Memory B cell (primary cell): ENCODE data around the gene CRBN.

Experiments used
- ATAC-seq: fragments of 150-1000 bp; cut with Tn5 transposase; 2 replicates; pipeline ENCODE4 v1.10.0; 2021; ENCODE audit warnings: low read depth, mild to moderate bottlenecking, moderate library complexity
- DNase-seq, 2 donors: peaks; one replicate each; pipeline ENCODE4 v3.0.0; 2022; ENCODE audit warnings: low spot score in 2 of 2
- H3K27ac Mint-ChIP-seq: one replicate; pipeline ENCODE4 v1.8.0; 2022; ENCODE audit warnings: mild to moderate bottlenecking, moderate library complexity, mixed read lengths
- H3K27me3 Mint-ChIP-seq: one replicate; pipeline ENCODE4 v1.8.0; 2022; ENCODE audit warnings: mixed read lengths
- H3K36me3 Mint-ChIP-seq: one replicate; pipeline ENCODE4 v1.8.0; 2022; ENCODE audit warnings: mild to moderate bottlenecking, mixed read lengths
- H3K4me1 Mint-ChIP-seq: one replicate; pipeline ENCODE4 v1.8.0; 2022; ENCODE audit warnings: mixed read lengths
- H3K4me3 Mint-ChIP-seq: one replicate; pipeline ENCODE4 v1.8.0; 2022; ENCODE audit warnings: mild to moderate bottlenecking, moderate library complexity, mixed read lengths
- H3K9me3 Mint-ChIP-seq: one replicate; pipeline ENCODE4 v1.8.0; 2022; ENCODE audit warnings: mixed read lengths

The CRBN gene

GRCh38 chr3:3179407-3180094 is at the start of gene CRBN:
CRBN (minus strand) TSS chr3:3179691; CDS start chr3:3179687, 4 bp downstream.
- peaks cover 21% of the 10 kb centered on the region for H3K4me1 Mint-ChIP-seq
- H3K27me3 Mint-ChIP-seq = peaks cover 2% of the 10 kb centered on the region
- peak; percentile 96 for ATAC-seq
- H3K4me3 Mint-ChIP-seq = peak within 1 kb of the TSS; percentile 92
- DNase-seq = peak; percentile 87 to 89
- peaks cover 4% of the 10 kb centered on the region for H3K36me3 Mint-ChIP-seq
- peak within 1 kb of the TSS; percentile 87 for H3K27ac Mint-ChIP-seq
- H3K9me3 Mint-ChIP-seq = no peaks in the 10 kb centered on the region

GRCh38 chr3:3227640-3228039 is 48.1 kb upstream of the CRBN start:
- Mint-ChIP-seq H3K36me3 (no peaks in the 10 kb centered on the region), H3K27ac (no peak overlapping the region), H3K9me3 (peaks cover 1% of the 10 kb centered on the region), H3K4me1 (no peaks in the 10 kb centered on the region), H3K27me3 (peaks cover 4% of the 10 kb centered on the region), H3K4me3 (no peak overlapping the region)
- DNase-seq (no peak), ATAC-seq (no peak)

- H3K4me1 Mint-ChIP-seq = no peaks in the 10 kb centered on the region
- no peak overlapping the region for H3K4me3 Mint-ChIP-seq
- peaks cover 1% of the 10 kb centered on the region for H3K9me3 Mint-ChIP-seq
- DNase-seq (no peak), ATAC-seq (no peak)
- H3K27ac Mint-ChIP-seq = no peak overlapping the region
- H3K27me3 Mint-ChIP-seq = peaks cover 9% of the 10 kb centered on the region
- no peaks in the 10 kb centered on the region for H3K36me3 Mint-ChIP-seq
These were observed 42.0 kb upstream of the CRBN start for GRCh38 chr3:3221528-3221927.

- no peak for ATAC-seq
- Mint-ChIP-seq H3K9me3 (no peaks in the 10 kb centered on the region), H3K36me3 (no peaks in the 10 kb centered on the region), H3K4me3 (no peak overlapping the region), H3K27me3 (peaks cover 7% of the 10 kb centered on the region), H3K4me1 (no peaks in the 10 kb centered on the region), H3K27ac (no peak overlapping the region)
- no peak for DNase-seq
These were observed 36.9 kb upstream of the CRBN start for GRCh38 chr3:3216401-3216800.

- H3K4me3 Mint-ChIP-seq = no peak overlapping the region
- no peak overlapping the region for H3K27ac Mint-ChIP-seq
- no peaks in the 10 kb centered on the region for H3K36me3 Mint-ChIP-seq
- no peak for DNase-seq
- H3K4me1 Mint-ChIP-seq = no peaks in the 10 kb centered on the region
- no peak for ATAC-seq
- peaks cover 6% of the 10 kb centered on the region for H3K27me3 Mint-ChIP-seq
- H3K9me3 Mint-ChIP-seq = no peaks in the 10 kb centered on the region
These were observed 33.4 kb upstream of the CRBN start for GRCh38 chr3:3212781-3213440.

- H3K27me3 Mint-ChIP-seq = peaks cover 4% of the 10 kb centered on the region
- no peak for ATAC-seq
- H3K4me3 Mint-ChIP-seq = no peak overlapping the region
These were observed 30.2 kb upstream of the CRBN start for GRCh38 chr3:3209714-3210113.

GRCh38 chr3:3209057-3209456 is 29.6 kb upstream of the CRBN start:
- Mint-ChIP-seq H3K27me3 (peaks cover 4% of the 10 kb centered on the region), H3K36me3 (no peaks in the 10 kb centered on the region), H3K4me3 (no peak overlapping the region), H3K4me1 (no peaks in the 10 kb centered on the region), H3K9me3 (no peaks in the 10 kb centered on the region), H3K27ac (no peak overlapping the region)
- ATAC-seq (no peak), DNase-seq (no peak)

More at GRCh38 chr3:3209714-3210113, 30.2 kb upstream of the CRBN start:
- no peak overlapping the region for H3K27ac Mint-ChIP-seq
- H3K4me1 Mint-ChIP-seq = no peaks in the 10 kb centered on the region
- H3K9me3 Mint-ChIP-seq = no peaks in the 10 kb centered on the region
- H3K36me3 Mint-ChIP-seq = no peaks in the 10 kb centered on the region
- no peak for DNase-seq

GRCh38 chr3:3201611-3202010 is 22.1 kb upstream of the CRBN start:
- peaks cover 2% of the 10 kb centered on the region for H3K36me3 Mint-ChIP-seq
- peak overlapping the region; percentile 24 for H3K4me3 Mint-ChIP-seq
- DNase-seq (no peak), ATAC-seq (peak; percentile 83)
- peaks cover 7% of the 10 kb centered on the region for H3K4me1 Mint-ChIP-seq
- H3K27me3 Mint-ChIP-seq = peaks cover 6% of the 10 kb centered on the region
- peaks cover 2% of the 10 kb centered on the region for H3K9me3 Mint-ChIP-seq
- H3K27ac Mint-ChIP-seq = peak overlapping the region; percentile 7

GRCh38 chr3:3200632-3201212 is 21.2 kb upstream of the CRBN start:
- peak overlapping the region; percentile 39 for H3K4me3 Mint-ChIP-seq
- peaks cover 2% of the 10 kb centered on the region for H3K9me3 Mint-ChIP-seq
- DNase-seq = peak in 1 of 2 donors; percentile 34
- H3K27me3 Mint-ChIP-seq = peaks cover 4% of the 10 kb centered on the region
- peaks cover 7% of the 10 kb centered on the region for H3K4me1 Mint-ChIP-seq
- H3K36me3 Mint-ChIP-seq = peaks cover 2% of the 10 kb centered on the region
- no peak overlapping the region for H3K27ac Mint-ChIP-seq
- peak; percentile 48 for ATAC-seq

GRCh38 chr3:3199306-3199705 is 19.8 kb upstream of the CRBN start:
- H3K27ac Mint-ChIP-seq = no peak overlapping the region
- ATAC-seq (no peak), DNase-seq (no peak)
- H3K9me3 Mint-ChIP-seq = peaks cover 2% of the 10 kb centered on the region
- H3K27me3 Mint-ChIP-seq = peaks cover 6% of the 10 kb centered on the region
- peaks cover 2% of the 10 kb centered on the region for H3K36me3 Mint-ChIP-seq
- peaks cover 7% of the 10 kb centered on the region for H3K4me1 Mint-ChIP-seq
- H3K4me3 Mint-ChIP-seq = no peak overlapping the region

GRCh38 chr3:3196148-3196861 is 16.8 kb upstream of the CRBN start:
- Mint-ChIP-seq H3K36me3 (no peaks in the 10 kb centered on the region), H3K4me3 (no peak overlapping the region), H3K4me1 (peaks cover 3% of the 10 kb centered on the region), H3K9me3 (no peaks in the 10 kb centered on the region), H3K27ac (no peak overlapping the region), H3K27me3 (peaks cover 4% of the 10 kb centered on the region)
- ATAC-seq = no peak
- DNase-seq = no peak

- Mint-ChIP-seq H3K9me3 (no peaks in the 10 kb centered on the region), H3K4me3 (no peak overlapping the region), H3K27me3 (peaks cover 7% of the 10 kb centered on the region), H3K36me3 (no peaks in the 10 kb centered on the region), H3K4me1 (no peaks in the 10 kb centered on the region), H3K27ac (no peak overlapping the region)
- no peak for ATAC-seq
- no peak for DNase-seq
These were observed 15.4 kb upstream of the CRBN start for GRCh38 chr3:3194861-3195260.

GRCh38 chr3:3192286-3192675 is 12.8 kb upstream of the CRBN start:
- H3K4me3 Mint-ChIP-seq = no peak overlapping the region
- H3K9me3 Mint-ChIP-seq = peaks cover 1% of the 10 kb centered on the region
- ATAC-seq = no peak
- no peak overlapping the region for H3K27ac Mint-ChIP-seq
- no peak for DNase-seq
- peaks cover 13% of the 10 kb centered on the region for H3K27me3 Mint-ChIP-seq
- H3K4me1 Mint-ChIP-seq = no peaks in the 10 kb centered on the region
- H3K36me3 Mint-ChIP-seq = no peaks in the 10 kb centered on the region

GRCh38 chr3:3191675-3192285 is 12.3 kb upstream of the CRBN start:
- Mint-ChIP-seq H3K4me3 (no peak overlapping the region), H3K36me3 (no peaks in the 10 kb centered on the region), H3K27me3 (peaks cover 13% of the 10 kb centered on the region), H3K9me3 (peaks cover 1% of the 10 kb centered on the region), H3K27ac (no peak overlapping the region), H3K4me1 (no peaks in the 10 kb centered on the region)
- ATAC-seq = no peak
- DNase-seq = no peak
